AG09319 (cell line): Measurements from ENCODE around the gene SMIM45.

Experiments used
- DNase-seq: peaks from one replicate; pipeline ENCODE4 v3.0.0-alpha.2; 2010; ENCODE audit warnings: low read depth; ENCODE audit errors: extremely low read depth
- CTCF ChIP-seq: IDR thresholded peaks from 2 replicates; pipeline ENCODE4 v1.5.1; 2011; ENCODE audit warnings: low read depth, mild to moderate bottlenecking, inconsistent platforms, low read length, moderate library complexity

The SMIM45 gene

GRCh38 chr22:41951898-41952474, at the start of gene SMIM45:
Gene SMIM45 (plus strand): TSS chr22:41952150.
- DNase-seq: no peak
- no peak for TF ChIP-seq CTCF

GRCh38 chr22:41902932-41903421, 49.0 kb upstream of the SMIM45 start:
- DNase-seq: no peak
- TF ChIP-seq CTCF: no peak

- DNase-seq: no peak
- no peak for TF ChIP-seq CTCF
These were observed 47.2 kb upstream of the SMIM45 start for GRCh38 chr22:41904450-41905410.

- DNase-seq: no peak
- TF ChIP-seq CTCF: no peak
These were observed 46.3 kb upstream of the SMIM45 start for GRCh38 chr22:41905411-41906202.

GRCh38 chr22:41906822-41907221, 45.1 kb upstream of the SMIM45 start:
- TF ChIP-seq CTCF: no peak
- DNase-seq: no peak

- DNase-seq: no peak
- TF ChIP-seq CTCF: no peak
These were observed 44.2 kb upstream of the SMIM45 start for GRCh38 chr22:41907436-41908401.
